Hepatocyte (in vitro differentiated cells): Measurements from ENCODE around the gene POU4F1.

Source experiments
- CTCF ChIP-seq: fragments of 200-600 bp; sonication (generic); IDR thresholded peaks from 2 replicates; pipeline ENCODE4 v1.5.1; 2016; ENCODE audit warnings: antibody characterized with exemption, mild to moderate bottlenecking; ENCODE audit not compliant: poor library complexity
- EZH2phosphoT487 ChIP-seq: fragments of 200-600 bp; sonication (generic); IDR thresholded peaks from one replicate; pipeline ENCODE4 v1.6.1; 2018; ENCODE audit warnings: antibody characterized with exemption, mild to moderate bottlenecking, low read depth, moderate library complexity; ENCODE audit not compliant: unreplicated experiment, severe bottlenecking

- TF ChIP-seq CTCF (no peak), EZH2phosphoT487 (no peak)
Measured at GRCh38 chr13:78618411-78618810, 15.1 kb upstream of the POU4F1 start.
